GM23338 (cell line): ENCODE data around the gene RICTOR. TPM values are rescaled to one million over a fixed set of nuclear protein-coding genes. Genes with fewer than 3 reads are reported as not detected.

Experiments
- ATAC-seq: fragments of 200-7000 bp; cut with Tn5 transposase; 3 replicates; pipeline ENCODE4 v1.9.1; 2020
- DNase-seq: peaks from one replicate; pipeline ENCODE4 v3.0.0-alpha.2; 2015; ENCODE audit warnings: low spot score
- H2AFZ ChIP-seq: fragments of 200-600 bp; sonication (generic); 2 replicates; pipeline ENCODE4 v1.8.0; 2016; ENCODE audit warnings: antibody characterized with exemption, mild to moderate bottlenecking, moderate library complexity
- H3F3A ChIP-seq: fragments of 200-600 bp; sonication (generic); replicated peaks from 2 replicates; pipeline ENCODE4 v1.8.0; 2017; ENCODE audit warnings: antibody characterized with exemption, mixed run types, low read depth
- H3K27ac ChIP-seq: fragments of 200-600 bp; sonication (generic); 2 replicates; pipeline ENCODE4 v1.6.1; 2016; ENCODE audit warnings: low read depth
- H3K27me3 ChIP-seq: fragments of 200-600 bp; sonication (generic); 2 replicates; pipeline ENCODE4 v1.8.0; 2016; ENCODE audit warnings: mild to moderate bottlenecking, mixed run types, moderate library complexity; ENCODE audit not compliant: insufficient read depth
- H3K36me3 ChIP-seq: fragments of 200-600 bp; sonication (generic); 2 replicates; pipeline ENCODE4 v1.8.0; 2016; ENCODE audit warnings: mild to moderate bottlenecking; ENCODE audit not compliant: insufficient read depth
- H3K4me1 ChIP-seq: fragments of 200-600 bp; sonication (generic); 2 replicates; pipeline ENCODE4 v1.8.0; 2016; ENCODE audit warnings: mild to moderate bottlenecking, moderate library complexity; ENCODE audit not compliant: insufficient read depth
- H3K4me2 ChIP-seq: fragments of 200-600 bp; sonication (generic); 2 replicates; pipeline ENCODE4 v1.7.1; 2017; ENCODE audit warnings: mixed run types
- H3K4me3 ChIP-seq: fragments of 200-600 bp; sonication (generic); 2 replicates; pipeline ENCODE4 v1.6.1; 2016; ENCODE audit warnings: mixed run types
- H3K79me2 ChIP-seq: fragments of 200-600 bp; sonication (generic); replicated peaks from 2 replicates; pipeline ENCODE4 v1.8.0; 2017; ENCODE audit warnings: mild to moderate bottlenecking; ENCODE audit not compliant: insufficient read depth
- H3K9me2 ChIP-seq: fragments of 200-600 bp; sonication (generic); 2 replicates; pipeline ENCODE4 v1.8.0; 2017; ENCODE audit not compliant: insufficient read depth
- H4K20me1 ChIP-seq: fragments of 200-600 bp; sonication (generic); replicated peaks from 2 replicates; pipeline ENCODE4 v1.8.0; 2017; ENCODE audit warnings: mild to moderate bottlenecking; ENCODE audit not compliant: insufficient read depth
- H3K27ac Mint-ChIP-seq: 2 replicates; pipeline ENCODE4 v1.8.0; 2020; ENCODE audit warnings: inconsistent platforms, mild to moderate bottlenecking, moderate library complexity, mixed read lengths
- H3K27me3 Mint-ChIP-seq: 3 replicates; pipeline ENCODE4 v1.8.0; 2022; ENCODE audit warnings: low read depth, mild to moderate bottlenecking, moderate library complexity, mixed read lengths, inconsistent platforms; ENCODE audit not compliant: insufficient read depth, poor library complexity
- H3K36me3 Mint-ChIP-seq: 3 replicates; pipeline ENCODE4 v1.8.0; 2021; ENCODE audit warnings: low read depth, mild to moderate bottlenecking, inconsistent platforms, moderate library complexity, mixed read lengths
- H3K4me1 Mint-ChIP-seq: 3 replicates; pipeline ENCODE4 v1.8.0; 2020; ENCODE audit warnings: mild to moderate bottlenecking, inconsistent platforms, mixed read lengths
- H3K4me3 Mint-ChIP-seq: 3 replicates; pipeline ENCODE4 v1.8.0; 2021; ENCODE audit warnings: moderate library complexity, mild to moderate bottlenecking, inconsistent platforms, mixed read lengths
- H3K9me3 Mint-ChIP-seq: 3 replicates; pipeline ENCODE4 v1.8.0; 2020; ENCODE audit warnings: moderate library complexity, mild to moderate bottlenecking, inconsistent platforms, mixed read lengths
- CREB1 ChIP-seq: fragments of 250-450 bp; sonication (Bioruptor Pico); IDR thresholded peaks from 2 replicates; pipeline ENCODE4 v1.5.0; 2020; ENCODE audit warnings: low read depth, mild to moderate bottlenecking, moderate library complexity
- CTCF ChIP-seq, 2 experiments: fragments of 200-600 bp in 1 of 2; sonication (generic) in 1 of 2; conservative IDR thresholded peaks; 2 replicates each; pipeline versions ENCODE4 v1.5.1 to v1.6.1; 2016 to 2017; ENCODE audit warnings: antibody characterized with exemption in 2 of 2, low read depth in 2 of 2, mild to moderate bottlenecking in 2 of 2, moderate library complexity in 1 of 2
- ETS1 ChIP-seq: IDR thresholded peaks from 2 replicates; pipeline ENCODE4 v1.6.1; 2016; ENCODE audit warnings: antibody characterized with exemption
- EZH2 ChIP-seq: fragments of 200-600 bp; sonication (generic); IDR thresholded peaks from one replicate; pipeline ENCODE4 v1.8.0; 2017; ENCODE audit warnings: antibody characterized with exemption, mild to moderate bottlenecking, low read depth; ENCODE audit not compliant: unreplicated experiment
- EZH2phosphoT487 ChIP-seq: fragments of 200-600 bp; sonication (generic); IDR thresholded peaks from one replicate; pipeline ENCODE4 v1.8.1; 2018; ENCODE audit warnings: antibody characterized with exemption; ENCODE audit not compliant: unreplicated experiment
- JUNB ChIP-seq: IDR thresholded peaks from one replicate; pipeline ENCODE4 v1.6.1; 2016; ENCODE audit warnings: antibody characterized with exemption; ENCODE audit not compliant: unreplicated experiment
- NANOG ChIP-seq: IDR thresholded peaks from 2 replicates; pipeline ENCODE4 v1.6.1; 2016; ENCODE audit warnings: antibody characterized with exemption, borderline replicate concordance
- POLR2AphosphoS5 ChIP-seq: IDR thresholded peaks from 2 replicates; pipeline ENCODE4 v1.6.1; 2016; ENCODE audit warnings: antibody characterized with exemption, low read depth
- REST ChIP-seq: IDR thresholded peaks from one replicate; pipeline ENCODE4 v1.6.1; 2018; ENCODE audit warnings: antibody characterized with exemption; ENCODE audit not compliant: unreplicated experiment
- STAT1 ChIP-seq: IDR thresholded peaks from one replicate; pipeline ENCODE4 v1.6.1; 2016; ENCODE audit warnings: antibody characterized with exemption; ENCODE audit not compliant: unreplicated experiment
- ZNF114 ChIP-seq: fragments of 250-450 bp; sonication (Bioruptor Pico); IDR thresholded peaks from 2 replicates; pipeline ENCODE4 v1.5.0; 2020; ENCODE audit warnings: mild to moderate bottlenecking, moderate library complexity
- ZNF331 ChIP-seq: fragments of 250-450 bp; sonication (Bioruptor Pico); IDR thresholded peaks from 2 replicates; pipeline ENCODE4 v1.5.0; 2020; ENCODE audit warnings: low read depth, mild to moderate bottlenecking, moderate library complexity
- polyA plus RNA-seq: library from polyadenylated mRNA; unstranded; fragments of >200 nt; fragmentation: Nextera tagmentation; extraction: Ambion mirVana; gene quantifications from 2 replicates; pipeline ENCODE4 v1.2.1, GENCODE V29; 2016
- total RNA-seq: library from RNA; depleted of rRNA; stranded (reverse); fragments of >200 nt; shearing (Covaris generic); gene quantifications from 2 replicates; pipeline ENCODE4 v1.2.3, GENCODE V29; 2014

RICTOR gene
- total and polyA plus RNA-seq, 2 experiments from 2014 or later = 9.9 to 27.4 TPM

GRCh38 chr5:39009280-39009679 is 64.9 kb downstream of the RICTOR start (continued):
- TF ChIP-seq ETS1 (no peak), NANOG (no peak), EZH2 (no peak), REST (no peak), ZNF331 (CRISPR knock-in tag) (no peak)

- Histone ChIP-seq H3K4me2 (no peak overlapping the region), H3F3A (no peaks in the 10 kb centered on the region), H3K27me3 (no peaks in the 10 kb centered on the region), H3K79me2 (no peaks in the 10 kb centered on the region), H2AFZ (no peak overlapping the region), H3K27ac (no peak overlapping the region), H3K4me3 (no peak overlapping the region), H3K9me2 (no peaks in the 10 kb centered on the region), H3K36me3 (no peaks in the 10 kb centered on the region), H3K4me1 (no peaks in the 10 kb centered on the region; the same call in 1 of the 2 replicates), H4K20me1 (no peaks in the 10 kb centered on the region)
- no peak overlapping the region for H3K27ac Mint-ChIP-seq
- H3K4me1 Mint-ChIP-seq = peaks cover 9% of the 10 kb centered on the region; the same call in 2 of the 3 replicates
- H3K27me3 Mint-ChIP-seq = no peaks in the 10 kb centered on the region
- H3K4me3 Mint-ChIP-seq = no peak overlapping the region
- ATAC-seq (no peak), DNase-seq (no peak)
- peaks cover 19% of the 10 kb centered on the region for H3K9me3 Mint-ChIP-seq
- H3K36me3 Mint-ChIP-seq = peaks cover 19% of the 10 kb centered on the region
- TF ChIP-seq ETS1 (no peak), EZH2phosphoT487 (no peak), STAT1 (no peak), REST (no peak), ZNF331 (CRISPR knock-in tag) (no peak), CREB1 (CRISPR knock-in tag) (no peak), POLR2AphosphoS5 (no peak), JUNB (no peak), EZH2 (no peak), CTCF (conservative IDR thresholded peaks at IDR 0.05; ENCODE audit: low read depth in 2 of 2) (no peak), ZNF114 (no peak)
These were observed 67.5 kb downstream of the RICTOR start for GRCh38 chr5:39006650-39007049.
